Measurements from ENCODE around the gene EFHD1. TPM values are rescaled to one million over a fixed set of nuclear protein-coding genes. Genes with fewer than 3 reads are reported as not detected.

EFHD1 gene
- total and polyA plus RNA-seq, 2 of the 13 experiments (the other 11 are each of a cell fraction or from before 2014, with no cell fraction given) = 0.09 TPM; not detected in 1

GRCh38 chr2:232697807-232698110 is 64.4 kb downstream of the EFHD1 start (continued):
- TF ChIP-seq, protein P1, sequence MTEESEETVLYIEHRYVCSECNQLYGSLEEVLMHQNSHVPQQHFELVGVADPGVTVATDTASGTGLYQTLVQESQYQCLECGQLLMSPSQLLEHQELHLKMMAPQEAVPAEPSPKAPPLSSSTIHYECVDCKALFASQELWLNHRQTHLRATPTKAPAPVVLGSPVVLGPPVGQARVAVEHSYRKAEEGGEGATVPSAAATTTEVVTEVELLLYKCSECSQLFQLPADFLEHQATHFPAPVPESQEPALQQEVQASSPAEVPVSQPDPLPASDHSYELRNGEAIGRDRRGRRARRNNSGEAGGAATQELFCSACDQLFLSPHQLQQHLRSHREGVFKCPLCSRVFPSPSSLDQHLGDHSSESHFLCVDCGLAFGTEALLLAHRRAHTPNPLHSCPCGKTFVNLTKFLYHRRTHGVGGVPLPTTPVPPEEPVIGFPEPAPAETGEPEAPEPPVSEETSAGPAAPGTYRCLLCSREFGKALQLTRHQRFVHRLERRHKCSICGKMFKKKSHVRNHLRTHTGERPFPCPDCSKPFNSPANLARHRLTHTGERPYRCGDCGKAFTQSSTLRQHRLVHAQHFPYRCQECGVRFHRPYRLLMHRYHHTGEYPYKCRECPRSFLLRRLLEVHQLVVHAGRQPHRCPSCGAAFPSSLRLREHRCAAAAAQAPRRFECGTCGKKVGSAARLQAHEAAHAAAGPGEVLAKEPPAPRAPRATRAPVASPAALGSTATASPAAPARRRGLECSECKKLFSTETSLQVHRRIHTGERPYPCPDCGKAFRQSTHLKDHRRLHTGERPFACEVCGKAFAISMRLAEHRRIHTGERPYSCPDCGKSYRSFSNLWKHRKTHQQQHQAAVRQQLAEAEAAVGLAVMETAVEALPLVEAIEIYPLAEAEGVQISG (CRISPR knock-in tag; IDR thresholded peaks at IDR 0.05) = no peak
- TF ChIP-seq, protein P2, sequence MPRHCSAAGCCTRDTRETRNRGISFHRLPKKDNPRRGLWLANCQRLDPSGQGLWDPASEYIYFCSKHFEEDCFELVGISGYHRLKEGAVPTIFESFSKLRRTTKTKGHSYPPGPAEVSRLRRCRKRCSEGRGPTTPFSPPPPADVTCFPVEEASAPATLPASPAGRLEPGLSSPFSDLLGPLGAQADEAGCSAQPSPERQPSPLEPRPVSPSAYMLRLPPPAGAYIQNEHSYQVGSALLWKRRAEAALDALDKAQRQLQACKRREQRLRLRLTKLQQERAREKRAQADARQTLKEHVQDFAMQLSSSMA (CRISPR knock-in tag; IDR thresholded peaks at IDR 0.05) = no peak
- TF ChIP-seq, protein P3, sequence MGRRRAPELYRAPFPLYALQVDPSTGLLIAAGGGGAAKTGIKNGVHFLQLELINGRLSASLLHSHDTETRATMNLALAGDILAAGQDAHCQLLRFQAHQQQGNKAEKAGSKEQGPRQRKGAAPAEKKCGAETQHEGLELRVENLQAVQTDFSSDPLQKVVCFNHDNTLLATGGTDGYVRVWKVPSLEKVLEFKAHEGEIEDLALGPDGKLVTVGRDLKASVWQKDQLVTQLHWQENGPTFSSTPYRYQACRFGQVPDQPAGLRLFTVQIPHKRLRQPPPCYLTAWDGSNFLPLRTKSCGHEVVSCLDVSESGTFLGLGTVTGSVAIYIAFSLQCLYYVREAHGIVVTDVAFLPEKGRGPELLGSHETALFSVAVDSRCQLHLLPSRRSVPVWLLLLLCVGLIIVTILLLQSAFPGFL (CRISPR knock-in tag; IDR thresholded peaks at IDR 0.05) = no peak
- no peak for TF ChIP-seq SKI (IDR thresholded peaks at IDR 0.05; ENCODE audit: partially characterized antibody)
- no peak for TF ChIP-seq SNAPC2 (CRISPR knock-in tag; IDR thresholded peaks at IDR 0.05)
- no peak for TF ChIP-seq ZNF326 (CRISPR knock-in tag; IDR thresholded peaks at IDR 0.05; ENCODE audit: borderline replicate concordance)
- TF ChIP-seq ZNF552 (CRISPR knock-in tag; IDR thresholded peaks at IDR 0.05; ENCODE audit: borderline replicate concordance) = 0 out of 2 replicates have a peak, but pooled peaks have one; percentile 12
- no peak for TF ChIP-seq BRCA1 (CRISPR knock-in tag; IDR thresholded peaks at IDR 0.05)
- no peak for TF ChIP-seq STAT6 (CRISPR knock-in tag; IDR thresholded peaks at IDR 0.05; ENCODE audit: borderline replicate concordance)
- TF ChIP-seq PHF20 (CRISPR knock-in tag; IDR thresholded peaks at IDR 0.05) = no peak
- TF ChIP-seq ZNF773 (CRISPR knock-in tag; IDR thresholded peaks at IDR 0.05; ENCODE audit: borderline replicate concordance) = no peak
- no peak for TF ChIP-seq ONECUT2 (CRISPR knock-in tag; IDR thresholded peaks at IDR 0.05)
- TF ChIP-seq ZFY (CRISPR knock-in tag; IDR thresholded peaks at IDR 0.05) = no peak
- TF ChIP-seq, protein P4, sequence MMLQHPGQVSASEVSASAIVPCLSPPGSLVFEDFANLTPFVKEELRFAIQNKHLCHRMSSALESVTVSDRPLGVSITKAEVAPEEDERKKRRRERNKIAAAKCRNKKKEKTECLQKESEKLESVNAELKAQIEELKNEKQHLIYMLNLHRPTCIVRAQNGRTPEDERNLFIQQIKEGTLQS (CRISPR knock-in tag; IDR thresholded peaks at IDR 0.05) = no peak
- TF ChIP-seq HDAC6 (IDR thresholded peaks at IDR 0.05; ENCODE audit: low read depth, low read length) = no peak
- TF ChIP-seq SKIL (CRISPR knock-in tag; IDR thresholded peaks at IDR 0.05; ENCODE audit: borderline replicate concordance) = no peak
- no peak for TF ChIP-seq TCF7 (IDR thresholded peaks at IDR 0.05; ENCODE audit: low read depth)
- no peak for TF ChIP-seq ZNF101 (CRISPR knock-in tag; IDR thresholded peaks at IDR 0.05; ENCODE audit: borderline replicate concordance, low read depth)
- TF ChIP-seq ZNF282 (IDR thresholded peaks at IDR 0.05; ENCODE audit: partially characterized antibody) = no peak

All from HepG2 (cell line).